NK-92 (cell line): ENCODE measurements around the gene MED15.
"Not testable (repeated sequence)": the region's sequence is repeated elsewhere in the genome, so short reads cannot be mapped to it uniquely, and the experiment has no call there.

Experiments
- DNase-seq: peaks from one replicate; lab custom pipeline; 2025; ENCODE audit not compliant: unreplicated experiment; lab: John Stamatoyannopoulos, UW

The MED15 gene, protein sequence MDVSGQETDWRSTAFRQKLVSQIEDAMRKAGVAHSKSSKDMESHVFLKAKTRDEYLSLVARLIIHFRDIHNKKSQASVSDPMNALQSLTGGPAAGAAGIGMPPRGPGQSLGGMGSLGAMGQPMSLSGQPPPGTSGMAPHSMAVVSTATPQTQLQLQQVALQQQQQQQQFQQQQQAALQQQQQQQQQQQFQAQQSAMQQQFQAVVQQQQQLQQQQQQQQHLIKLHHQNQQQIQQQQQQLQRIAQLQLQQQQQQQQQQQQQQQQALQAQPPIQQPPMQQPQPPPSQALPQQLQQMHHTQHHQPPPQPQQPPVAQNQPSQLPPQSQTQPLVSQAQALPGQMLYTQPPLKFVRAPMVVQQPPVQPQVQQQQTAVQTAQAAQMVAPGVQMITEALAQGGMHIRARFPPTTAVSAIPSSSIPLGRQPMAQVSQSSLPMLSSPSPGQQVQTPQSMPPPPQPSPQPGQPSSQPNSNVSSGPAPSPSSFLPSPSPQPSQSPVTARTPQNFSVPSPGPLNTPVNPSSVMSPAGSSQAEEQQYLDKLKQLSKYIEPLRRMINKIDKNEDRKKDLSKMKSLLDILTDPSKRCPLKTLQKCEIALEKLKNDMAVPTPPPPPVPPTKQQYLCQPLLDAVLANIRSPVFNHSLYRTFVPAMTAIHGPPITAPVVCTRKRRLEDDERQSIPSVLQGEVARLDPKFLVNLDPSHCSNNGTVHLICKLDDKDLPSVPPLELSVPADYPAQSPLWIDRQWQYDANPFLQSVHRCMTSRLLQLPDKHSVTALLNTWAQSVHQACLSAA

DNA sequence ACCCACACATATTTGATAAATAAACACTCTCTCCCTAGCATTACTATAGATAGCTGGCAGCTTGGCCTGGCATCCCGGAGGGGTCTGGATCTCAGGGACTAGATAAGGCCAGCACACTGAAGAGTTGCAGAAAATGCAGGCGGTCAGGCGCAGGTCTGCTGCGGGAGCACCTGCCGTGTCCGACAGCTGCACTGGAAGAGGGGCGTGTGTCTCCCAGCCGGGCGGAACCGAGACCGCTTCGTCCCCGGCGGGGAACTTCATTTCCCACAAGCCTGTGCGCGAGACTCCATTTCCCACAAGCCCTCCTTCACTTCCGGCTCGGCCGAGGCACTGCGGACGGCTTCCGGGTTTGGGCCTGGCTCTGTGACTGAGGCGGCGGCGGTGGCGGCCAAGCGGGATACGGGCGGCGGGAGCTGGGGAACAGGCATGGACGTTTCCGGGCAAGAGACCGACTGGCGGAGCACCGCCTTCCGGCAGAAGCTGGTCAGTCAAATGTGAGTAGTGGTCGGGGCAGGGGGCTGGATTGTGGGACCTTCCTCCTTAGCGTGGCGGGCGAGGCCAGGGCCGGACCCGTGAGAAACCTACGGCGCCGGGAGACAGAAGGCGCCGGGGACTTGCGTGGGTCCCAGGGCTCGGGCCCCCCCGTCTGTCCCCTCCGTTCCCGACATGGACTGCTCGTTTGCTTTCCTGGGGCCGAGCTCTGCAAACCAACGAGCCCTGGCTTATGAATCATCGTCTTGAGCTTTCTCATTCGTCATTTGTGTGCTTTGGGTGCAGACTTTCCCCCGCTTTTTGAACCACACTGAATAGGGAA lies at the start of gene MED15:
MED15 (plus strand) TSS at position 358 of the 814 bp plus-strand sequence; CDS start at position 427, 69 bp downstream.
- peak; percentile 22 for DNase-seq

DNA sequence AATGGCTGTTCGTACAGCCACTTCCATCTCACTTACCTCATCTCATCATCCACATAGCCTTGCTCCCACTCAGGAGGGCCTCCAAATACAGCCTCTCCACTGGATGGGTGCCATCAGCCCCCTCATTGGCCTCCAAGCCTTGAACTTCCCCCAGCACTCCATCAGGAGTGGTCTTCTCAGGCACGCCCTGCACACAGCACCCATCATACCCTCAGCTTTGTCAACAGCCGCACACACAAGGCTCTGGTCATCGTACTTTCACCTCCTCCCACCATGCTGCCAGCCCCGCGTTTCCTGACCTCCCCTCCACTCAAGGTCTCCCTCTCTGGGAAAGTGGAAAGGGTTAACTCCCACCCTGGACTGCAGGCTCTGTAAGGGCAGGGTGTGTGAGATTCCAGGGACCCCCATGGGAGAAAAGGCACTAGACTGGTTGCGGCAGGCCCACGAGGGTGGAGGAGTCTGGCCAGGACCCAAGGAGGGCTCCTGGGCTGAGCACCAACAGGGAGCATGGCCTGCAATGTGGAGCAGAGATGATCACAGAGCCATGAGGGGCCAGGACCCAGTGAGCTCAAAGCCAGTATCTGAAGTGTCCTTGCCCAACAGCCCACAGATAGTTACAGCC lies 48.8 kb upstream of the MED15 start:
- no peak for DNase-seq

DNA sequence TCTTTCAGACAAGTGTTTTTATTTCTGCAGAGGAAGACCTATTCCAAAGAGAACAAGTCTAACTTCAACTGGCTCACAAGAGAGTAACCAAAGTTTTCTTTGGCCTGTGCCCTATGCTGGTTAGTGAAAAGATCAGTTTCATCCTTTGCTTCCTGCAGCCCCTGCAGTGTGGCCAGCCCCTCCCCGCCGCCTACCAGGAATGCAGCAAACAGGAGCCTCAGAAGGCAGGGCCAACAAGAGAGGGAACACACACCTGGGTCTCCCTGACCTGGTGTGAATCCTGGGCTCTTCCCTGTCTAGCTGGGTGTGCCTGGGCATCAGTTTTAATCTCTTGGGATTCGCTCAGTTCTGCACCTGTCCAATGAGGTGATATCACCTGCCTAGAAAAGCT lies 48.3 kb upstream of the MED15 start:
- no peak for DNase-seq

DNA sequence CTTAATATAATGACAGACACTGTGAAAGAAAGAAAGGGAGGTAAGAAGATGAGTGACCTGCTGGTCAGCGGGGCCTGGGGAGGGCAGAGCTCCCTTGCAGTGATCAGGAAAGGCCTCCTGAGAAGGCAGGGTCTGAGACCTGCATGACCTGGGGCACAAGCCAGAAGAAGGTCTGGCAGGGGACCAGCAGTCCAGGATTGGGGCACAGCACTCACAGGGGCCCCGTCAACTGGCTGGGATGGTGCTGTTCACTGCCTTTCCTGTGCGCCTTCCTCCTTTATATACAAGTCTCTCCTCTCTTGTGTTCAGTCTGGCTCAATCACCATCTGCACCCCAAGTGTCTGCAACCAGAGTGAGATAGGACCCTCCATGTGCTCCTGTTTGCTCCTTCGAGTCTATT lies 47.5 kb upstream of the MED15 start:
- DNase-seq: no peak

DNA sequence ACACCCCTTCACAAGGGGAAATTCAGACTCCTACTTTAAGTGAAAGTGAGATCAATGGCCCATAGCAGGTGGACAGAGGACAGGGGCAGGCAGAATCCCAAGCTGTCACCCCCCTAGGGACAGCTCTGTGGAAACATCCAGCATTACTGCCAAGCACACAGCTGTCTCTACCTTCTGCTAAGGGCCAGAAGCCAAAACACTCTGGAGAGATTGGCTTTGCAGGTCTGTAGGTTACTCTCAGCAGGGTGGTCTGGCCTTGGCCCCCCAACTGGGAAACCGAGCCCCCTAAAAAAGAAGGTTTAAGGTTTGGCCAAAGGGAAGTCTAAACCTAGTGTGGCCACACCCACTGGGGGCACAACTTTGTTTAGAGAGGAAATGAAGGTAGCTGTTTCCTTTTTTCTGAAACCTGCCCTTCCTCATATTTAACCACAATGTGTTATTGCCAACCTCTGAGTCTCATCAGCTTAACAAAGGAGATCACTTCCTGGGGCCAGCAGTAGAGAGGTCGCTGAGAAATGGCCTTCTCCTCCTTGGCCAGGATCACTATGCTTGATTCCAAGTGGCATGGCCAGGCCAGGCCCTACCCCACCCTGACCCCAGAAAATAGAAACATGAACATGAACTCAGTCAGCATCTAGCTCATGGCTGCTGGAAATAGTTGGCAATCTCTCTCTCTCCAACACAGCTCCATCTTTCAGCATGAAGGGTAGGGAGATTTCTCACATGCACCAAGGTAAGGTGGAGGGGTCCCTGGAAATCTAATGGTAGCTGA lies 43.9 kb upstream of the MED15 start:
- DNase-seq: no peak

DNA sequence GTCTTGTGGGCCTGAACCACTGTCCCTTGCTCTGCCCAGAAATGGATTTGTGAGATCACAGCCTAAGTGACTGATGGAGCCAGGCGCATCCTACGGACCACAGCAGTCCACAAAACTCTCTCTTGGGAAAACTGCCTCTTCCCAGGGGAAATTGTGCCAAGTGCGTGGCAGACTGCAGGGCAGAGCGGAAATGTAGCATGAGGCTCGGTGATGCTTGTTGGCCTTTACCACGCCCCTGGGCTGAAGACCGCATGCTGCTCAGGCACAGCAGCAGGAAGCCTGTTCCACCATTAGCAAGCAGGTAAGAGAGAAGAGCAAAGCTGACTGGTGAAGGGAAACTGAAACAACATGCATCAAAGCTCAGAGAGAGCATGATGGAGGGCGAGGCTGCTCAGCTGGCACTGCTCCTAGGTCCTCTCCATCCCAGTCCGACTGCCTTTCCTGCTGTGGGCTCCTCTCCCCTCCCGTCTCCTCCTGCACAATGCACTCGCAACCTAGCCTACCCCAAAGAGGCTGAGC lies 43.3 kb upstream of the MED15 start:
- DNase-seq: no peak

DNA sequence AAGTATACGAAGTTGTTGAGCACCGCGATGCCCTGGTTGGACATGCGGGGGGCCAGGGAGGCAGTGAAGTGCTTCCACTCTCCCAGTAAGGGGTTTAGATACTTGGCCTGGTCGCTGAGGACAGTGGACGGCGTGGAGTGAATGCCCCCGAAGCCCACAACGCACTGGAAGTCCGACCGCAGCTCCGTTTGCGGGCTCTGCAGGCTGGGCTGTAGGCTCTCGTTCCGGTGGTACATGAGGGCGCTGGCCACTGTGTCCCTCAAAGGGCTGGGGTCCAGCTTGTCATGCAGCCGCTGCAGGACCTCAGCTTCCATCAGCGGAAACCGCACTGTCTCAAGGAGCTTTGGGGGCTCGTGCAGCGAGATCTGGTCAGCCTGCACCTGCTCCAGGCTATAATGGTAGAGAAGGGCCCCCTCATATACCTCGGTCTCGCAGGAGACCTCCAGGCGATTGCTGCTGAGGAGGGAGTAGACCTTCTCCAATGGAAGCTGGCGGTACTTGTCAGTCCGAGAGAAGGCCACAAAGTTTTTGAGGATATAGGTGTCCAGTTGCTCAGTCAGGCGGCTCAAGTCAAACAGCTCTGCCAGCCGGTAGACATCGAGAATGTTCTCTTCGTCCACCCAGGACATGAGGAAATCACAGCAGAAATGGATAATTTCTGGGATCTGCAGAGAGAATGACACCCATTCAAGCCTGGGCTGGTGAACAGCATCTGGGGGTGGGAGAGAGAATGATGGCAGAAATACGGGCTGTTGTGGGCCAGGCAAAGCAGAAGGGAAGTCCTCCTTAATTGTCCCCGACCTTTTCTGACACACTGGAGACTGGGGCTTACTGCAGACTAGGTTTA lies 42.3 kb upstream of the MED15 start:
- DNase-seq: no peak

DNA sequence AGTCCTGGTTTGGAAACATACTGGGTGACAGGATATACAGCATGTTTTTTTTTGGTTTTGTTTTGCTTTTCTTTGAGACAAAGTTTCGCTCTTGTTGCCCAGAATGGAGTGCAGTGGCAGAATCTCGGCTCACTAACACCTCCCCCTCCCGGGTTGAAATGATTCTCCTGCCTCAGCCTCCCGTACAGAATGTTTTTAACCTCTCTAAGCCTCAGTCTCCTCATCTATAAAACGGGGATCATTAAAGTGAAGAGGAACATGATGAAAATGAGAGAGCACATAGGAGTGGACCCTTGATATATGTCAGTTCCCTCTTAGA lies 41.7 kb upstream of the MED15 start:
- DNase-seq: no peak

DNA sequence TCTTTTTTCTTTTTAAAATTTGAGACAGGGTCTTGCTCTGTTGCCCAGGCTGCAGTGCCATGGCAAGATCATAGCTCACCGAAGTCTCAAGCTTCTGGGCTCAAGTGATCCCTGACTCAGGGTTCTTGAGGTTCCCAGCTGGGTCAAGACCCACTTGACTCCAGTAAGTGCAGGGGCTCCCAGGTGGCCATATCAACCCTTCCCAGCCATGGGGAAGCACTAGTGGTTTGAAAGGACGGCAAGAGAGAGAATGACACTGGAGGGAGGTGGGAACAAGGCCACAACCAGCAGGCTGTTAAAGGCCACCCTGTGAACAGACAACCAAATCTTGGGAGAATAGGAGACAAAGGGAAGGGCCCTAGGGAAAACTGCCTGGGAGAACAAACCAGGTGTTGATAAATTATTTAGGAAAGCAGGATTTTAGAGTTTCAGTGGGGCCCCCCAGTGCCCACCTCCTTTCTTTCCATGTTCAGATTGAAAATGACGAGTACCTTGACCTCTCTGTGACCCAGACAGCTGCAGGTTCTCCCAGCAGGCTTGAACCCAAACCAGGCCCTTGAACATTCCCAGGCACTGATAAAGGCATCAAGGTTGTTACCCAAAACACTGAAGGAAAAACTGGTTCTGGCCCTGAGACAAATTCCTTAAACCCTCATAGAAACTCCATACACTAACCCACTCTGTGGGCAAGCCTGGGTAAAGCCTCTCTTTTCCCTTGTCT lies 40.6 kb upstream of the MED15 start:
- DNase-seq: no peak

DNA sequence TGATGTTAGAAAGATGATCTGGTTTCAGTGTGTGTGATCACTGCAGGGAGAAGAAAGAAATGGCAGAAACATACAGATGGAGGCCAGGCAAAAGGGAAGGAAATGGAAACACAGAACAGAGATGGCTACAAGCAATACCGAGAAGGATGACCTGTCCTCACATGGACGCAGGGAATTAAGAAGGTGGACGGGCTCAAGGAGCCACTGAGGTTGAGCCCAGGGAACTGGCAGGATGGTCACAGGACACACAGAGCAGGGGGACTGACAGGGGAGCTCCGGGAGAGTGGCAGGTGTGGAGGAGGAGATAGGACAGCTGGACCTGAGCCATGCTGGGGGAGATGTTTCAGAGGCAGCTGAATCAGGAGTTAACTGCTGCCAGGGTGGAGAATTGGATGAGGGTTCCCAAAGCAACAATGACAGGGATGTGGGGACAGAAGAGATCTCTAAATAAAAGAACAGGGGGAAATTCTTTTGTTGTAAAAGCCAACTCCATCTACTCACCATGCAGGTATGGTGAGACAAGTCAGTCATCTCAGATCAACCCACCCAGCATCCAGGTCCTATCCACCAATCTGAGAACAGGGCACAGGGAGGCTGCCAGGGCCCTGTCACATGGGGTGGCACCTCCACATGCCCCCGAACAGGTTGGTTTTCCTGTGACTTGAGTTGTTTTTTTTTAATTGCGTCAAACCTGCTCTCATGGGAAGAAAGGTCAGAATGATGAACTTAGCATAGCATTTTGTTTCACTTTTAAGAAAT lies 38.1 kb upstream of the MED15 start:
- DNase-seq: no peak

DNA sequence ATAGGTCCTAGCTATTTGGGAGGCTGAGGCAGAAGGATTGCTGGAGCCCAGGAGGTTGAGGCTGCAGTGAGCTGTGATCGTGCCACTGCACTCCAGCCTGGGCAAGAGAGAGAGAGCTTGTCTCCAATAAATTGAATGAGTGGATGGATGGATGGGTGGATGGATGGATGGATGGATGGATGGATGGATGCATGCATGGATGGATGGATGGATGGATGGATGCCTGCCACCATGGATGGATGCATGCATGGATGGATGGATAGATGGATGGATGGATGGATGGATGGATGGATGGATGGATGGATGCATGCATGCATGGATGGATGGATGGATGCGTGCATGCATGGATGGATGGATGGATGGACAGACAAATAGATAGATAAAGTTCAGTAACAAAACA lies 36.9 kb upstream of the MED15 start:
- DNase-seq: not testable (repeated sequence)

DNA sequence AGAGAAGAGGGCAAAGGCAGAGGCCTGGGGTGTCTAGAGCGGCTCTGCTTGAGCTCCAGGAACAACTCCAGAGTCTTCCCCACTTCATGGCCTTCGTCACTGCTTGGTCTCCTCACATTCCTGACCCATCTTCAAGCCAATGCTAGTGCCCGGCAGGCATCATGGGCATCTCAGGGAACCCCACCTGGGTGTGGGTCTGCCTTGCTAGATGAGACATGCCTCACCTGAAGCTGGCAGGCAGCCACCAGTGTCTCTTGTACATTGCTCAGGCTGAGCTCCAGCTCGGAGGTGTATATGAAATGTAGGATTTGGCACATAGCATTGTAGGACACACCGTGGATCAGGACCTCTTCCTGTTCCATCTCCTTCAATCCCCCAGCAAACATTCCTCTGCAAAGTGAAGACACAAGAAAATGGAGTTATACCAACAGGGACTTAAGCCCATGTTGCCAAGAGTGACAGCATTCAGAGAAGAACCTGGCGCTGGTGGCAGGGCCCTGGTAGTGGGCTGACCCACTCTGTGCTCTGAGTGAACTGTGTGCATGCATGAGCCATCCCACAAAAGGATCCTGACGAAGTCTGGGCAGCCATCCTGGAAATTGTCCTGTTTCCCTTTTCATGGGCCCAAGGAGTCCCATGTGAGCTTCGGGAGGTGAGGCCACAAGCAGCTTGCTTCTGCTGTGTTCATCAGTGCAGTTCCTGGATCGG lies 36.1 kb upstream of the MED15 start:
- DNase-seq: no peak

DNA sequence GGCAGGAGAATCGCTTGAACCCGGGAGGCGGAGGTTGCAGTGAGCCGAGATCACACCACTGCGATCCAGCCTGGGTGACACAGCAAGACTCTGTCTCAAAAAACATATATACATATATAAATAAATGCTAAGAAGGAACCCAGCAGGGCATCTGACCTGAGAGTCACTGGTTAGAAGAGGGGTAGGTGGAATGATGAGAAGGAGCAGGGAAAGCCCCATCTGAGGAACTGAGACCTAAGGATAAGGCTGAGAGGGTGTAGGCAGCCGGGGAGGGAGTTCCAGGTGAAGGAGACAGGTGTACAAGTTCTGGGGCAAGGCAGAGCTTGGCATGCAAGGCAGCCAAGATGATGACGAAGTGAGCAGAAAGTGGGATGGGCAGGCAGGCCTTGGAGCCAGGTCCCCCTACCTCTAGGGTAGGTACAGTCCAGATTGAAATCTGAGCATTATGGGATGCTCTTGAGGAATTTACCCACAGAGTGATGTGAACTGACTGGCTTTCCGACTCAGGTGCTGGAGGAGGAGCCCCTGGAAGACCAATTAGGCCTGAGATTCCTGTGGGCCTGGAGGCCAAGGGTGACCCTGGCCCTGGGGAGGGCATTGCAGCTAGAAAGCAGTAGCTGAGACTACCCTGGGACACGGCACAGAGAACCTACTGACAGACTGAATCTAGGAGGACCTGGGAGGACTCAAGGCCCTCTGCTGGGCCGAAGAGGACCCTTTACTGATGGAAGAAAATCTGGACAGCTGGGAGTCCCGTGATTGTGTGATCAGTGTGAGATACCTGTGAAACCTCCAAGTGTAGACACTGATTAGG lies 34.6 kb upstream of the MED15 start:
- DNase-seq: no peak

DNA sequence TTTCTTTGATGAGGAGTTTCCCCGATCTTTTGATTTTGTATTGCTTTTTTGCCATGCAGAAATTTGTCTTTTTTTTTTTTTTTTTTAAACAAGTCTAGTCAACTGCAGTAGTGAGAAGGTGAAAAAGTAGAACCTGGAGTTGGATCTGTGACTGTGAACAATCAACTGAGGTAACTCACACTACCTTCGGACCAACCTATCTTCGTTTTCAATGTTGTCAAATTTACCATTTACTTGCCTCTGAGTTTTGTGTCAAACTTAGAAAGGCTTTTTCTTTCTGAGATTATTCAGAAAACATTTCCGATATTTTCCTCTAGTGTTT lies 32.3 kb upstream of the MED15 start:
- DNase-seq: no peak

DNA sequence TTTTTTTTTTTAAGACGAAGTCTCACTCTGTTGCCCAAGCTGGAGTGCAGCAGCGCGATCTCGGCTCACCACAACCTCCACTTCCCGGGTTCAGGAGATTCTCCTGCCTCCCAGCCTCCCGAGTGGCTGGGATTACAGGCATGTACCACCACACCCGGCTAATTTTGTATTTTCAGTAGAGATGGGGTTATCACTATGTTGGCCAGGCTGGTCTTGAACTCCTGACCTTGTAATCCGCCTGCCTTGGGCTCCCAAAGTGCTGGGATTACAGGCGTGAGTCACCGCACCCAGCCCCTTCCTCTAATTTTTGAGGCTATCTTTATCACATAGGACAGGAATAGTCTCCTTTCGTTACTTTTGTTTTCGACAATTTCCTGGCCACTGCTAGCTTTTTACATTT lies 31.8 kb upstream of the MED15 start:
- DNase-seq: not testable (repeated sequence)

DNA sequence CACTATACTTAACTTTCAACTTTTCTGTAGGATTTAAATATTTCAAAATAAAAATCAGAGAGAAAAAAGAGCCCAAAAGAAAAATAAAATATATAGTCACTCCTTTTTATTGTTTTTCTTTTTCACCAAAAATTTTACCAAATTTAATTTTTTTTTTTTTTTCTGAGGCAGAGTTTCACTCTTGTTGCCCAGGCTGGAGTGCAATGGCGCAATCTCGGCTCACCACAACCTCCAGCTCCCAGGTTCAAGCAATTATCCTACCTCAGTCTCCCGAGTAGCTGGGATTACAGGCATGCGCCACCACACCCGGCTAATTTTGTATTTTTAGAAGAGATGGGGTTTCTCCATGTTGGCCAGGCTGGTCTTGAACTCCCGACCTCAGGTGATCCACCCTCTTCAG lies 29.4 kb upstream of the MED15 start:
- DNase-seq: not testable (repeated sequence)
